NCI-H2171 (cell line): ENCODE data around the gene GPR45.
"Not testable (repeated sequence)": the region's sequence is repeated elsewhere in the genome, so short reads cannot be mapped to it uniquely, and the experiment has no call there.

Experiments
- DNase-seq: peaks from one replicate; lab custom pipeline; 2025; lab: John Stamatoyannopoulos, UW

GPR45 gene

GRCh38 chr2:105241443-105241842 lies at the start of gene GPR45:
TSS of gene GPR45 (plus strand) at chr2:105241743. CDS start at chr2:105241859, 116 bp downstream.
- DNase-seq, result no peak

GRCh38 chr2:105194022-105194675 lies 47.4 kb upstream of the GPR45 start:
- DNase-seq, result no peak

- DNase-seq, result no peak
Measured at GRCh38 chr2:105196651-105197050, 44.9 kb upstream of the GPR45 start.

- no peak for DNase-seq
Measured at GRCh38 chr2:105215586-105216192, 25.9 kb upstream of the GPR45 start.

GRCh38 chr2:105220604-105221003 lies 20.9 kb upstream of the GPR45 start:
- no peak for DNase-seq

GRCh38 chr2:105224444-105224843 lies 17.1 kb upstream of the GPR45 start:
- DNase-seq, result no peak

- no peak for DNase-seq
Measured at GRCh38 chr2:105231232-105231619, 10.3 kb upstream of the GPR45 start.

- peak; percentile 52 for DNase-seq
Measured at GRCh38 chr2:105235388-105236059, 6.0 kb upstream of the GPR45 start.

GRCh38 chr2:105236060-105236424 lies 5.5 kb upstream of the GPR45 start:
- DNase-seq, result no peak

- no peak for DNase-seq
Measured at GRCh38 chr2:105237045-105237765, 4.3 kb upstream of the GPR45 start.

GRCh38 chr2:105238664-105239240 lies 2.8 kb upstream of the GPR45 start:
- no peak for DNase-seq

GRCh38 chr2:105239924-105240323 lies 1.6 kb upstream of the GPR45 start:
- no peak for DNase-seq

GRCh38 chr2:105242286-105242993 lies 897 bp downstream of the GPR45 start:
- DNase-seq, result no peak

GRCh38 chr2:105243961-105244360 lies 2.4 kb downstream of the GPR45 start:
- DNase-seq, result no peak

GRCh38 chr2:105244451-105244850 lies 2.9 kb downstream of the GPR45 start:
- no peak for DNase-seq

GRCh38 chr2:105248316-105249070 lies 7.0 kb downstream of the GPR45 start:
- DNase-seq, result no peak

GRCh38 chr2:105249181-105249580 lies 7.6 kb downstream of the GPR45 start:
- no peak for DNase-seq

- DNase-seq, result no peak
Measured at GRCh38 chr2:105249891-105250290, 8.3 kb downstream of the GPR45 start.

- not testable (repeated sequence) for DNase-seq
Measured at GRCh38 chr2:105251016-105251648, 9.6 kb downstream of the GPR45 start.

GRCh38 chr2:105252271-105252670 lies 10.7 kb downstream of the GPR45 start:
- DNase-seq, result no peak
